ENCODE data around the gene M1AP. TPM values are rescaled to one million over a fixed set of nuclear protein-coding genes. Genes with fewer than 3 reads are reported as not detected.

Gene M1AP
- total RNA-seq, 1 donor from 2014 or later, result 0.77 TPM

GRCh38 chr2:74620671-74621070 is 27.5 kb downstream of the M1AP start:
- Mint-ChIP-seq H3K36me3 (ENCODE audit: low read depth) (no peaks in the 10 kb centered on the region), H3K27me3 (ENCODE audit: low read depth) (peaks cover 7% of the 10 kb centered on the region), H3K27ac (ENCODE audit: unreplicated experiment) (no peak overlapping the region), H3K4me3 (no peak overlapping the region), H3K4me1 (peaks cover 12% of the 10 kb centered on the region), H3K9me3 (no peaks in the 10 kb centered on the region)
- TF ChIP-seq CTCF (conservative IDR thresholded peaks at IDR 0.05), result no peak
- no peak for DNase-seq (ENCODE audit: low read depth, low spot score)

- Mint-ChIP-seq H3K36me3 (ENCODE audit: low read depth) (no peaks in the 10 kb centered on the region), H3K4me3 (no peak overlapping the region), H3K4me1 (peaks cover 12% of the 10 kb centered on the region), H3K27ac (ENCODE audit: unreplicated experiment) (no peak overlapping the region), H3K27me3 (ENCODE audit: low read depth) (peaks cover 16% of the 10 kb centered on the region), H3K9me3 (no peaks in the 10 kb centered on the region)
- TF ChIP-seq CTCF (conservative IDR thresholded peaks at IDR 0.05), result no peak
- DNase-seq (ENCODE audit: low read depth, low spot score), result no peak
These were observed 28.4 kb downstream of the M1AP start for GRCh38 chr2:74619651-74620297.

GRCh38 chr2:74618410-74619083 is 29.6 kb downstream of the M1AP start:
- H3K4me3 Mint-ChIP-seq, result no peak overlapping the region
- peaks cover 28% of the 10 kb centered on the region for H3K27me3 Mint-ChIP-seq (ENCODE audit: low read depth)
- no peaks in the 10 kb centered on the region for H3K9me3 Mint-ChIP-seq
- no peak for TF ChIP-seq CTCF (conservative IDR thresholded peaks at IDR 0.05)
- no peaks in the 10 kb centered on the region for H3K36me3 Mint-ChIP-seq (ENCODE audit: low read depth)
- peaks cover 12% of the 10 kb centered on the region for H3K4me1 Mint-ChIP-seq
- no peak for DNase-seq (ENCODE audit: low read depth, low spot score)
- no peak overlapping the region for H3K27ac Mint-ChIP-seq (ENCODE audit: unreplicated experiment)

GRCh38 chr2:74617122-74617521 is 31.0 kb downstream of the M1AP start:
- no peak for DNase-seq (ENCODE audit: low read depth, low spot score)
- no peak for TF ChIP-seq CTCF (conservative IDR thresholded peaks at IDR 0.05)
- no peaks in the 10 kb centered on the region for H3K9me3 Mint-ChIP-seq
- H3K36me3 Mint-ChIP-seq (ENCODE audit: low read depth), result no peaks in the 10 kb centered on the region
- no peak overlapping the region for H3K4me3 Mint-ChIP-seq
- H3K27ac Mint-ChIP-seq (ENCODE audit: unreplicated experiment), result no peak overlapping the region
- peaks cover 39% of the 10 kb centered on the region for H3K27me3 Mint-ChIP-seq (ENCODE audit: low read depth)
- peaks cover 12% of the 10 kb centered on the region for H3K4me1 Mint-ChIP-seq

GRCh38 chr2:74606927-74607326 is 41.2 kb downstream of the M1AP start:
- Mint-ChIP-seq H3K27ac (ENCODE audit: unreplicated experiment) (no peak overlapping the region), H3K9me3 (peaks cover 8% of the 10 kb centered on the region), H3K36me3 (ENCODE audit: low read depth) (peaks cover 3% of the 10 kb centered on the region), H3K4me1 (no peaks in the 10 kb centered on the region), H3K27me3 (ENCODE audit: low read depth) (peaks cover 60% of the 10 kb centered on the region), H3K4me3 (no peak overlapping the region)
- no peak for TF ChIP-seq CTCF (conservative IDR thresholded peaks at IDR 0.05)
- no peak for DNase-seq (ENCODE audit: low read depth, low spot score)

Measured in neural crest cell (in vitro differentiated cells).